HepG2 (cell line): ENCODE measurements around the gene SPSB1. TPM values are rescaled to one million over a fixed set of nuclear protein-coding genes. Genes with fewer than 3 reads are reported as not detected.

ENCODE experiments used
- ATAC-seq: fragments of 200-7000 bp; cut with Tn5 transposase; 3 replicates; pipeline ENCODE4 v1.9.1; 2020; ENCODE audit warnings: mild to moderate bottlenecking, moderate library complexity
- BruUV-seq: library from RNA; stranded (reverse); fragments of 400-500 nt; replicated peaks from 2 replicates; lab custom pipeline; 2021; lab: Mats Ljungman, UMichigan
- CTCF ChIA-PET: fragments of 300-600 bp; formaldehyde crosslinking; extraction: SDS; loops from one replicate; lab custom pipeline; 2021; ENCODE audit warnings: low total read pairs, inconsistent platforms, low intra/inter-chr PET ratio; lab: Yijun Ruan, JAX
- POLR2A ChIA-PET: fragments of 350-600 bp; sonication (Branson Sonifier 250); formaldehyde crosslinking; loops from one replicate; lab custom pipeline; 2020; ENCODE audit warnings: antibody characterized with exemption, inconsistent platforms; lab: Yijun Ruan, JAX
- DNase-seq: peaks from one replicate; pipeline ENCODE4 v3.0.0-alpha.2; 2015; ENCODE audit warnings: low spot score
- FAIRE-seq: peaks from 3 replicates; lab custom pipeline; 2011; peaks lifted over from hg19 to GRCh38; lab: Jason Lieb, UNC
- H2AFZ ChIP-seq: one replicate; pipeline ENCODE4 v1.6.1; 2011; ENCODE audit warnings: low read length, inconsistent platforms
- H3K27ac ChIP-seq: fragments of 300-600 bp; 3 replicates; pipeline ENCODE4 v1.8.0; 2011; ENCODE audit warnings: mixed run types, mild to moderate bottlenecking, mixed read lengths, low read length, inconsistent platforms; ENCODE audit not compliant: insufficient read depth; ENCODE audit errors: extremely low read length
- H3K27me3 ChIP-seq, 2 experiments: fragments of 200-600 bp in 1 of 2; 2 replicates in 1 of 2; 3 replicates in 1 of 2; pipeline versions ENCODE4 v1.6.0 to v1.8.0; 2011; ENCODE audit warnings: low read length in 2 of 2, mild to moderate bottlenecking in 2 of 2, moderate library complexity in 2 of 2, inconsistent platforms in 1 of 2; ENCODE audit not compliant: insufficient read depth in 2 of 2, control insufficient read depth in 1 of 2
- H3K36me3 ChIP-seq, 2 experiments: fragments of 200-600 bp in 1 of 2; replicated peaks in 1 of 2; 2 replicates in 1 of 2; 3 replicates in 1 of 2; pipeline versions ENCODE4 v1.5.1 to v1.8.0; 2011; ENCODE audit warnings: low read length in 2 of 2, inconsistent platforms in 1 of 2; ENCODE audit not compliant: insufficient read depth in 2 of 2, control insufficient read depth in 1 of 2
- H3K4me1 ChIP-seq: 2 replicates; pipeline ENCODE4 v1.5.1; 2012; ENCODE audit warnings: low read length, inconsistent platforms; ENCODE audit not compliant: insufficient read depth
- H3K4me2 ChIP-seq: 2 replicates; pipeline ENCODE4 v1.6.0; 2011; ENCODE audit warnings: low read depth, low read length, inconsistent platforms
- H3K4me3 ChIP-seq, 3 experiments: fragments of 200-600 bp in 1 of 3; sonication (generic), shearing (Covaris generic) in 1 of 3; replicated peaks in 1 of 3; 2 replicates each; pipeline ENCODE4 v1.5.1; 2011 to 2016; ENCODE audit warnings: low read length in 3 of 3, inconsistent platforms in 2 of 3, low read depth in 2 of 3, mild to moderate bottlenecking in 2 of 3, control low read depth in 1 of 3, mixed read lengths in 1 of 3; ENCODE audit not compliant: insufficient read depth in 1 of 3
- H3K79me2 ChIP-seq: one replicate; pipeline ENCODE4 v1.6.1; 2011; ENCODE audit warnings: low read length, inconsistent platforms; ENCODE audit not compliant: insufficient read depth
- H3K9ac ChIP-seq: 2 replicates; pipeline ENCODE4 v1.6.0; 2011; ENCODE audit warnings: mild to moderate bottlenecking, low read depth, low read length, inconsistent platforms; ENCODE audit not compliant: insufficient read depth
- H3K9me3 ChIP-seq: 2 replicates; pipeline ENCODE4 v1.5.1; 2012; ENCODE audit warnings: mild to moderate bottlenecking, low read length
- H4K20me1 ChIP-seq: 2 replicates; pipeline ENCODE4 v1.6.0; 2011; ENCODE audit warnings: inconsistent platforms, mild to moderate bottlenecking, low read length, moderate library complexity; ENCODE audit not compliant: insufficient read depth
- AGO2 ChIP-seq: fragments of 200-400 bp; formaldehyde crosslinking; optimal IDR thresholded peaks from 2 replicates; pipeline ENCODE3; 2017; ENCODE audit warnings: mild to moderate bottlenecking, low read depth, low read length, moderate library complexity
- HNF4A ChIP-seq: sonication (generic); formaldehyde crosslinking; IDR thresholded peaks from 2 replicates; pipeline ENCODE4 v1.4.0; 2020; ENCODE audit warnings: missing genetic modification reagents
- MATR3 ChIP-seq: sonication (generic); formaldehyde crosslinking; IDR thresholded peaks from 2 replicates; pipeline ENCODE4 v1.4.0; 2020; ENCODE audit warnings: missing genetic modification reagents
- MEIS1 ChIP-seq: sonication (generic); formaldehyde crosslinking; IDR thresholded peaks from 2 replicates; pipeline ENCODE4 v1.9.0; 2021; ENCODE audit warnings: mild to moderate bottlenecking, missing genetic modification reagents, moderate library complexity, borderline replicate concordance
- PATZ1 ChIP-seq: sonication (generic); formaldehyde crosslinking; IDR thresholded peaks from 2 replicates; pipeline ENCODE4 v1.4.0; 2020; ENCODE audit warnings: missing genetic modification reagents
- PHF8 ChIP-seq: sonication (generic); formaldehyde crosslinking; IDR thresholded peaks from 2 replicates; pipeline ENCODE4 v1.5.0; 2020; ENCODE audit warnings: missing genetic modification reagents
- STAG1 ChIP-seq: sonication (generic); formaldehyde crosslinking; IDR thresholded peaks from 2 replicates; pipeline ENCODE4 v1.4.0; 2020; ENCODE audit warnings: missing genetic modification reagents
- ZNF687 ChIP-seq: sonication (generic); formaldehyde crosslinking; IDR thresholded peaks from 2 replicates; pipeline ENCODE4 v1.5.1; 2020; ENCODE audit warnings: mild to moderate bottlenecking, missing genetic modification reagents, moderate library complexity
- ZNF816 ChIP-seq: sonication (generic); formaldehyde crosslinking; IDR thresholded peaks from 2 replicates; pipeline ENCODE4 v1.8.0; 2022; ENCODE audit warnings: missing genetic modification reagents, mild to moderate bottlenecking, borderline replicate concordance
- WGBS: methylation state at CpG from one replicate; pipeline ENCODE4 v1.1.6; 2017; ENCODE audit warnings: low lambda C conversion rate; 5-methylcytosine and 5-hydroxymethylcytosine counted together
- in situ Hi-C: cut with HindIII; loops from 2 replicates; pipeline ENCODE4 v1.10.0; 2017; ENCODE audit warnings: low pct_unique_long_range_greater_than_20kb; ENCODE audit not compliant: extremely low pct_ligation_motif_present
- intact Hi-C: fragments of 100-400 bp; cut with micrococcal nuclease; formaldehyde crosslinking; loops from one replicate; pipeline ENCODE4 v1.10.0; 2022; ENCODE audit not compliant: unreplicated experiment
- polyA plus RNA-seq, 8 experiments: library from polyadenylated mRNA; depleted of rRNA in 3 of 8; stranded (reverse) in 7 of 8; unstranded in 1 of 8; fragments of >200 nt; fragmentation: Illumina TruSeq in 4 of 8; extraction: Trizol in 4 of 8; gene quantifications; 2 replicates each; pipeline versions ENCODE4 v1.2.1 to v1.2.3, GENCODE V29; 2011 to 2016; ENCODE audit warnings: low read depth in 4 of 8, missing spikeins in 1 of 8, mixed read lengths in 1 of 8; ENCODE audit not compliant: insufficient read depth in 1 of 8
- total RNA-seq, 5 experiments: library from RNA; depleted of rRNA; stranded (reverse); fragments of >200 nt; fragmentation: Illumina TruSeq; extraction: Trizol; gene quantifications; 2 replicates each; pipeline ENCODE4 v1.2.3, GENCODE V29; 2016; ENCODE audit warnings: low read depth in 1 of 5

Gene SPSB1
- total and polyA plus RNA-seq, 2 of the 13 experiments (the other 11 are each of a cell fraction or from before 2014, with no cell fraction given): 5.0 to 8.0 TPM

- POLR2A ChIA-PET: interaction anchor here (3.1 kb wide), 1 partner anchor 10 kb away, joined by 37 read pairs; the partner anchor contains the start of gene H6PD
- no peaks in the 10 kb centered on the region for H3K79me2 ChIP-seq
- DNase-seq (no peak), FAIRE-seq (no peak), ATAC-seq (no peak)
- CTCF ChIA-PET: no interaction called here
- no peak for TF ChIP-seq ZNF816 (CRISPR knock-in tag)
- 0 out of 2 replicates have a peak, but pooled peaks have one; percentile 6 for TF ChIP-seq STAG1 (CRISPR knock-in tag)
- no peak for TF ChIP-seq MATR3
- TF ChIP-seq HNF4A (CRISPR knock-in tag): 0 out of 2 replicates have a peak, but pooled peaks have one; percentile 8
- H3K4me2 ChIP-seq: no peak overlapping the region
- H2AFZ ChIP-seq: no peak overlapping the region
- H3K9ac ChIP-seq: no peak overlapping the region
- H3K9me3 ChIP-seq: no peaks in the 10 kb centered on the region
- intact Hi-C loops: no loop called here
- H3K27me3 ChIP-seq: no peaks in the 10 kb centered on the region
- BruUV-seq: no TSS peak
- in situ Hi-C loops: loop anchor here (5.0 kb wide), 1 partner anchor 132 kb away; no protein-coding TSS in a partner anchor
- peaks cover 68% of the 10 kb centered on the region for H3K4me1 ChIP-seq
- 100% methylated on average over 6 of the region's 9 CpGs for WGBS
- H3K36me3 ChIP-seq: no peaks in the 10 kb centered on the region
- no peak overlapping the region for H3K27ac ChIP-seq
- no peak overlapping the region for H3K4me3 ChIP-seq
- no peaks in the 10 kb centered on the region for H4K20me1 ChIP-seq
These were observed 48.0 kb upstream of the SPSB1 start for GRCh38 chr1:9244501-9245229.

- Histone ChIP-seq H3K79me2 (no peaks in the 10 kb centered on the region), H3K27me3 (no peaks in the 10 kb centered on the region), H4K20me1 (no peaks in the 10 kb centered on the region), H3K9ac (no peak overlapping the region), H3K4me3 (no peak overlapping the region), H3K36me3 (no peaks in the 10 kb centered on the region), H3K27ac (no peak overlapping the region), H3K9me3 (no peaks in the 10 kb centered on the region), H3K4me1 (peaks cover 68% of the 10 kb centered on the region), H3K4me2 (no peak overlapping the region), H2AFZ (no peak overlapping the region)
- BruUV-seq: no TSS peak
- DNase-seq: no peak
- ChIA-PET POLR2A (interaction anchor here (3.1 kb wide), 1 partner anchor 11 kb away, joined by 37 read pairs; the partner anchor contains the start of gene H6PD), CTCF (no interaction called here)
- intact Hi-C loops: no loop called here
- ATAC-seq: no peak
- WGBS: 100% methylated on average over 2 of the region's 15 CpGs
- FAIRE-seq: no peak
- in situ Hi-C loops: loop anchor here (5.0 kb wide), 1 partner anchor 133 kb away; no protein-coding TSS in a partner anchor
- peak; percentile 47 for TF ChIP-seq AGO2
- no peak for TF ChIP-seq PHF8 (CRISPR knock-in tag)
- TF ChIP-seq MEIS1: no peak
- no peak for TF ChIP-seq PATZ1 (CRISPR knock-in tag)
- peak; percentile 24; the same call in 1 of the 2 replicates for TF ChIP-seq ZNF687 (CRISPR knock-in tag)
These were observed 47.5 kb upstream of the SPSB1 start for GRCh38 chr1:9245230-9245619.
